Liver (tissue), 3 donors: ENCODE data around the gene RASL10B.

Experiments used
- ATF3 ChIP-seq: IDR thresholded peaks from 2 replicates; pipeline ENCODE4 v1.6.1; 2016; ENCODE audit warnings: antibody characterized with exemption
- FOXA1 ChIP-seq: IDR thresholded peaks from 2 replicates; pipeline ENCODE4 v1.6.1; 2016; ENCODE audit warnings: antibody characterized with exemption
- HNF4A ChIP-seq, 2 donors: conservative IDR thresholded peaks; 2 replicates each; pipeline ENCODE4 v1.6.1; 2016; ENCODE audit warnings: antibody characterized with exemption in 2 of 2, mild to moderate bottlenecking in 2 of 2
- JUND ChIP-seq, 2 donors: IDR thresholded peaks; 2 replicates each; pipeline ENCODE4 v1.6.1; 2016; ENCODE audit warnings: antibody characterized with exemption in 2 of 2
- RAD21 ChIP-seq, 2 donors: IDR thresholded peaks; 2 replicates each; pipeline ENCODE4 v1.6.1; 2016; ENCODE audit warnings: antibody characterized with exemption in 2 of 2, mild to moderate bottlenecking in 2 of 2
- RXRA ChIP-seq, 2 donors: IDR thresholded peaks; 2 replicates each; pipeline ENCODE4 v1.6.1; 2017 to 2018; ENCODE audit warnings: antibody characterized with exemption in 2 of 2, mild to moderate bottlenecking in 1 of 2
- SP1 ChIP-seq: IDR thresholded peaks from 2 replicates; pipeline ENCODE4 v1.6.1; 2018; ENCODE audit warnings: antibody characterized with exemption, mild to moderate bottlenecking
- TAF1 ChIP-seq: conservative IDR thresholded peaks from 2 replicates; pipeline ENCODE4 v1.6.1; 2016; ENCODE audit warnings: antibody characterized with exemption, mild to moderate bottlenecking
- YY1 ChIP-seq: IDR thresholded peaks from 2 replicates; pipeline ENCODE4 v1.6.1; 2016; ENCODE audit warnings: antibody characterized with exemption, mild to moderate bottlenecking
- TF ChIP-seq, protein P1 (sequence below): fragments of 150-350 bp; IDR thresholded peaks from 2 replicates; pipeline ENCODE4 v1.5.1; 2017; ENCODE audit warnings: improper control_type of control experiment, low read depth, low read length; ENCODE audit not compliant: missing input control
- TF ChIP-seq, protein P2 (sequence below): IDR thresholded peaks from 2 replicates; pipeline ENCODE4 v1.6.1; 2016; ENCODE audit warnings: antibody characterized with exemption
- TF ChIP-seq, protein P3 (sequence below): IDR thresholded peaks from 2 replicates; pipeline ENCODE4 v1.6.1; 2016; ENCODE audit warnings: antibody characterized with exemption, mild to moderate bottlenecking
- donor health status: healthy.
- donor health status: healthy.

DNA sequence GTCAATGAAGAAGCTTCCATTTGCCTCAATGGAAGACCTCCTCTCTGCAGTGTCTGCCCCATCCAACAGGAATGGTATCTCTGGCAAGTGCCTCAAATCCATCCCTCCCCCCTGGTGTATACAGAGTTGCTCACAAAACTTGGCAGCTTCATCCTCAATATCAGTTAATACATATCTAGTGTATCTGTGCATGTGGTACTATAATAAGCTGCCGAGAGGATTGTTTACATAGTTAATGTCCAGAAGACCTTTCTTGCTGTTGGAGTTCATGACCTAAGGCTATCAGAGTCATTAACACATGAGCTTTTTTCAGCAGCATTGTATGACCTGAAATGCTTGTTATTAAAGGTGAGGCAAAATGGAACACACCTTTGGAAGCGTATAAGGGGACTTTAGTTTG lies 14.0 kb upstream of the RASL10B start:
- TF ChIP-seq, protein P1, sequence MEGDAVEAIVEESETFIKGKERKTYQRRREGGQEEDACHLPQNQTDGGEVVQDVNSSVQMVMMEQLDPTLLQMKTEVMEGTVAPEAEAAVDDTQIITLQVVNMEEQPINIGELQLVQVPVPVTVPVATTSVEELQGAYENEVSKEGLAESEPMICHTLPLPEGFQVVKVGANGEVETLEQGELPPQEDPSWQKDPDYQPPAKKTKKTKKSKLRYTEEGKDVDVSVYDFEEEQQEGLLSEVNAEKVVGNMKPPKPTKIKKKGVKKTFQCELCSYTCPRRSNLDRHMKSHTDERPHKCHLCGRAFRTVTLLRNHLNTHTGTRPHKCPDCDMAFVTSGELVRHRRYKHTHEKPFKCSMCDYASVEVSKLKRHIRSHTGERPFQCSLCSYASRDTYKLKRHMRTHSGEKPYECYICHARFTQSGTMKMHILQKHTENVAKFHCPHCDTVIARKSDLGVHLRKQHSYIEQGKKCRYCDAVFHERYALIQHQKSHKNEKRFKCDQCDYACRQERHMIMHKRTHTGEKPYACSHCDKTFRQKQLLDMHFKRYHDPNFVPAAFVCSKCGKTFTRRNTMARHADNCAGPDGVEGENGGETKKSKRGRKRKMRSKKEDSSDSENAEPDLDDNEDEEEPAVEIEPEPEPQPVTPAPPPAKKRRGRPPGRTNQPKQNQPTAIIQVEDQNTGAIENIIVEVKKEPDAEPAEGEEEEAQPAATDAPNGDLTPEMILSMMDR, result no peak
- TF ChIP-seq ATF3 (no peak), RXRA (IDR thresholded peaks at IDR 0.05) (no peak), JUND (IDR thresholded peaks at IDR 0.05) (no peak), HNF4A (conservative IDR thresholded peaks at IDR 0.05) (no peak), FOXA1 (no peak), SP1 (no peak), RAD21 (IDR thresholded peaks at IDR 0.05) (no peak), TAF1 (no peak), YY1 (no peak)
- TF ChIP-seq, protein P2, sequence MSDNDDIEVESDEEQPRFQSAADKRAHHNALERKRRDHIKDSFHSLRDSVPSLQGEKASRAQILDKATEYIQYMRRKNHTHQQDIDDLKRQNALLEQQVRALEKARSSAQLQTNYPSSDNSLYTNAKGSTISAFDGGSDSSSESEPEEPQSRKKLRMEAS, result no peak
- TF ChIP-seq, protein P3, sequence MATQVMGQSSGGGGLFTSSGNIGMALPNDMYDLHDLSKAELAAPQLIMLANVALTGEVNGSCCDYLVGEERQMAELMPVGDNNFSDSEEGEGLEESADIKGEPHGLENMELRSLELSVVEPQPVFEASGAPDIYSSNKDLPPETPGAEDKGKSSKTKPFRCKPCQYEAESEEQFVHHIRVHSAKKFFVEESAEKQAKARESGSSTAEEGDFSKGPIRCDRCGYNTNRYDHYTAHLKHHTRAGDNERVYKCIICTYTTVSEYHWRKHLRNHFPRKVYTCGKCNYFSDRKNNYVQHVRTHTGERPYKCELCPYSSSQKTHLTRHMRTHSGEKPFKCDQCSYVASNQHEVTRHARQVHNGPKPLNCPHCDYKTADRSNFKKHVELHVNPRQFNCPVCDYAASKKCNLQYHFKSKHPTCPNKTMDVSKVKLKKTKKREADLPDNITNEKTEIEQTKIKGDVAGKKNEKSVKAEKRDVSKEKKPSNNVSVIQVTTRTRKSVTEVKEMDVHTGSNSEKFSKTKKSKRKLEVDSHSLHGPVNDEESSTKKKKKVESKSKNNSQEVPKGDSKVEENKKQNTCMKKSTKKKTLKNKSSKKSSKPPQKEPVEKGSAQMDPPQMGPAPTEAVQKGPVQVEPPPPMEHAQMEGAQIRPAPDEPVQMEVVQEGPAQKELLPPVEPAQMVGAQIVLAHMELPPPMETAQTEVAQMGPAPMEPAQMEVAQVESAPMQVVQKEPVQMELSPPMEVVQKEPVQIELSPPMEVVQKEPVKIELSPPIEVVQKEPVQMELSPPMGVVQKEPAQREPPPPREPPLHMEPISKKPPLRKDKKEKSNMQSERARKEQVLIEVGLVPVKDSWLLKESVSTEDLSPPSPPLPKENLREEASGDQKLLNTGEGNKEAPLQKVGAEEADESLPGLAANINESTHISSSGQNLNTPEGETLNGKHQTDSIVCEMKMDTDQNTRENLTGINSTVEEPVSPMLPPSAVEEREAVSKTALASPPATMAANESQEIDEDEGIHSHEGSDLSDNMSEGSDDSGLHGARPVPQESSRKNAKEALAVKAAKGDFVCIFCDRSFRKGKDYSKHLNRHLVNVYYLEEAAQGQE, result no peak
